OCI-LY7 (cell line): ENCODE measurements around the gene ADCY5. TPM values are rescaled to one million over a fixed set of nuclear protein-coding genes. Genes with fewer than 3 reads are reported as not detected.

Experiments used
- BruUV-seq: library from RNA; stranded (reverse); fragments of 400-500 nt; replicated peaks from 2 replicates; lab custom pipeline; 2021; lab: Mats Ljungman, UMichigan
- CTCF ChIA-PET: fragments of 300-600 bp; sonication (Branson Sonifier 250); formaldehyde crosslinking; loops from one replicate; lab custom pipeline; 2022; ENCODE audit warnings: antibody characterized with exemption; ENCODE audit not compliant: unreplicated experiment; lab: Charles Lee
- POLR2A ChIA-PET: fragments of 300-600 bp; sonication (Branson Sonifier 250); formaldehyde crosslinking; loops from one replicate; lab custom pipeline; 2022; ENCODE audit warnings: antibody characterized with exemption; lab: Charles Lee
- DNase-seq: peaks from one replicate; pipeline ENCODE4 v3.0.0-alpha.2; 2015; ENCODE audit warnings: low spot score
- H2AFZ ChIP-seq: fragments of 200-600 bp; sonication (generic), shearing (Covaris generic); 2 replicates; pipeline ENCODE4 v1.6.1; 2014; ENCODE audit warnings: mild to moderate bottlenecking, antibody characterized with exemption, low read length, moderate library complexity
- H3K27ac ChIP-seq: fragments of 200-600 bp; sonication (generic); 2 replicates; pipeline ENCODE4 v1.5.1; 2014; ENCODE audit warnings: mixed run types, low read depth, mild to moderate bottlenecking, moderate library complexity, low read length, inconsistent platforms; ENCODE audit not compliant: poor library complexity, severe bottlenecking
- H3K36me3 ChIP-seq: fragments of 200-600 bp; sonication (generic); 2 replicates; pipeline ENCODE4 v1.6.1; 2014; ENCODE audit warnings: mild to moderate bottlenecking, antibody characterized with exemption, low read length, moderate library complexity, mixed read lengths; ENCODE audit not compliant: insufficient read depth
- H3K4me1 ChIP-seq: fragments of 200-600 bp; sonication (generic); 2 replicates; pipeline ENCODE4 v1.5.1; 2014; ENCODE audit warnings: mild to moderate bottlenecking, low read length; ENCODE audit not compliant: insufficient read depth, poor library complexity, severe bottlenecking
- H3K4me2 ChIP-seq: fragments of 200-600 bp; sonication (generic); 2 replicates; pipeline ENCODE4 v1.6.1; 2014; ENCODE audit warnings: mild to moderate bottlenecking, low read length
- H3K4me3 ChIP-seq: fragments of 200-600 bp; sonication (generic); 2 replicates; pipeline ENCODE4 v1.5.1; 2014; ENCODE audit warnings: mild to moderate bottlenecking, low read depth, low read length; ENCODE audit not compliant: poor library complexity, severe bottlenecking
- H3K79me2 ChIP-seq: fragments of 200-600 bp; sonication (generic); 2 replicates; pipeline ENCODE4 v1.6.1; 2016; ENCODE audit warnings: low read depth, mild to moderate bottlenecking, low read length, moderate library complexity, mixed read lengths; ENCODE audit not compliant: insufficient read depth
- H3K9me2 ChIP-seq: fragments of 200-600 bp; sonication (generic); 2 replicates; pipeline ENCODE4 v1.6.1; 2016; ENCODE audit warnings: mild to moderate bottlenecking, low read length, mixed read lengths; ENCODE audit not compliant: insufficient read depth
- H3K9me3 ChIP-seq: fragments of 200-600 bp; sonication (generic); 2 replicates; pipeline ENCODE4 v1.6.1; 2014; ENCODE audit warnings: mild to moderate bottlenecking, mixed run types, low read length, mixed read lengths
- H4K20me1 ChIP-seq: fragments of 200-600 bp; sonication (generic); 2 replicates; pipeline ENCODE4 v1.6.1; 2014; ENCODE audit warnings: mild to moderate bottlenecking, antibody characterized with exemption, low read length, moderate library complexity, mixed read lengths; ENCODE audit not compliant: insufficient read depth
- EZH2phosphoT487 ChIP-seq: fragments of 200-600 bp; sonication (generic); IDR thresholded peaks from 2 replicates; pipeline ENCODE4 v1.6.1; 2018; ENCODE audit warnings: low read depth, borderline replicate concordance, mild to moderate bottlenecking, mixed run types, antibody characterized with exemption, low read length, moderate library complexity, mixed read lengths
- intact Hi-C: fragments of 100-400 bp; cut with micrococcal nuclease; formaldehyde crosslinking; loops from one replicate; pipeline ENCODE4 v1.10.0; 2022; ENCODE audit not compliant: unreplicated experiment
- total RNA-seq, 2 experiments: library from RNA; depleted of rRNA in 1 of 2; stranded (reverse); fragments of >200 nt in 1 of 2; shearing (Covaris generic) in 1 of 2; gene quantifications; 2 replicates each; pipeline ENCODE4 v1.2.3, GENCODE V29; 2014 to 2022
- TF ChIP-seq, protein P1 (sequence below): fragments of 200-600 bp; sonication (generic); conservative IDR thresholded peaks from 2 replicates; pipeline ENCODE4 v1.5.1; 2014; ENCODE audit warnings: mild to moderate bottlenecking, antibody characterized with exemption, low read length, moderate library complexity, mixed read lengths

ADCY5 gene
- total RNA-seq, 2 experiments from 2014 or later = 0.03 to 0.63 TPM

DNA sequence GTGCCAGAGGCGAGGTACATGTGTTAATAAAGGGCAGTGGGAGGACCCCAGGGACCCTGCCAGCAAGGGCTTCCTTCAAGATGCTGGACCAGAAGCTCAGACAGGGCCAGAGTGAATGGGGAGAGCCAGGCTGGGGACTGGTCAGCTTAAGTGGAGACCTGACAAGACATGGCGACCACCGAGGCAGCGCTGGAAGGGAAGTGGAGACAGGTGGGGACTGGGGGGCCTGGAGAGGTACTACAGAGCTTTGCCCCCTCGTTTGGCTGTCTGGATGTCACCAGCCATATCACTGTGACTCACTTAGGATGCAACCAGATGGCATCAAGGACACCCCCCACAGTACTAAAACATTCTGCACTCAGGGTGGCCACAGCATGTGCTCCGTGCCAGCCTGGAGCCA is 97.9 kb downstream of the ADCY5 start:
- no peaks in the 10 kb centered on the region for H3K36me3 ChIP-seq
- no peak overlapping the region for H3K4me2 ChIP-seq
- no peak for DNase-seq
- no peaks in the 10 kb centered on the region for H3K79me2 ChIP-seq
- no peak overlapping the region for H3K4me3 ChIP-seq
- H3K4me1 ChIP-seq = no peaks in the 10 kb centered on the region
- H4K20me1 ChIP-seq = no peaks in the 10 kb centered on the region
- H3K9me2 ChIP-seq = no peaks in the 10 kb centered on the region
- ChIA-PET POLR2A (no interaction called here), CTCF (no interaction called here)
- intact Hi-C loops = no loop called here
- no peak overlapping the region for H3K27ac ChIP-seq
- no TSS peak for BruUV-seq
- TF ChIP-seq EZH2phosphoT487 = no peak
- TF ChIP-seq, protein P1, sequence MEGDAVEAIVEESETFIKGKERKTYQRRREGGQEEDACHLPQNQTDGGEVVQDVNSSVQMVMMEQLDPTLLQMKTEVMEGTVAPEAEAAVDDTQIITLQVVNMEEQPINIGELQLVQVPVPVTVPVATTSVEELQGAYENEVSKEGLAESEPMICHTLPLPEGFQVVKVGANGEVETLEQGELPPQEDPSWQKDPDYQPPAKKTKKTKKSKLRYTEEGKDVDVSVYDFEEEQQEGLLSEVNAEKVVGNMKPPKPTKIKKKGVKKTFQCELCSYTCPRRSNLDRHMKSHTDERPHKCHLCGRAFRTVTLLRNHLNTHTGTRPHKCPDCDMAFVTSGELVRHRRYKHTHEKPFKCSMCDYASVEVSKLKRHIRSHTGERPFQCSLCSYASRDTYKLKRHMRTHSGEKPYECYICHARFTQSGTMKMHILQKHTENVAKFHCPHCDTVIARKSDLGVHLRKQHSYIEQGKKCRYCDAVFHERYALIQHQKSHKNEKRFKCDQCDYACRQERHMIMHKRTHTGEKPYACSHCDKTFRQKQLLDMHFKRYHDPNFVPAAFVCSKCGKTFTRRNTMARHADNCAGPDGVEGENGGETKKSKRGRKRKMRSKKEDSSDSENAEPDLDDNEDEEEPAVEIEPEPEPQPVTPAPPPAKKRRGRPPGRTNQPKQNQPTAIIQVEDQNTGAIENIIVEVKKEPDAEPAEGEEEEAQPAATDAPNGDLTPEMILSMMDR = no peak
- H3K9me3 ChIP-seq = no peaks in the 10 kb centered on the region
- H2AFZ ChIP-seq = no peak overlapping the region

DNA sequence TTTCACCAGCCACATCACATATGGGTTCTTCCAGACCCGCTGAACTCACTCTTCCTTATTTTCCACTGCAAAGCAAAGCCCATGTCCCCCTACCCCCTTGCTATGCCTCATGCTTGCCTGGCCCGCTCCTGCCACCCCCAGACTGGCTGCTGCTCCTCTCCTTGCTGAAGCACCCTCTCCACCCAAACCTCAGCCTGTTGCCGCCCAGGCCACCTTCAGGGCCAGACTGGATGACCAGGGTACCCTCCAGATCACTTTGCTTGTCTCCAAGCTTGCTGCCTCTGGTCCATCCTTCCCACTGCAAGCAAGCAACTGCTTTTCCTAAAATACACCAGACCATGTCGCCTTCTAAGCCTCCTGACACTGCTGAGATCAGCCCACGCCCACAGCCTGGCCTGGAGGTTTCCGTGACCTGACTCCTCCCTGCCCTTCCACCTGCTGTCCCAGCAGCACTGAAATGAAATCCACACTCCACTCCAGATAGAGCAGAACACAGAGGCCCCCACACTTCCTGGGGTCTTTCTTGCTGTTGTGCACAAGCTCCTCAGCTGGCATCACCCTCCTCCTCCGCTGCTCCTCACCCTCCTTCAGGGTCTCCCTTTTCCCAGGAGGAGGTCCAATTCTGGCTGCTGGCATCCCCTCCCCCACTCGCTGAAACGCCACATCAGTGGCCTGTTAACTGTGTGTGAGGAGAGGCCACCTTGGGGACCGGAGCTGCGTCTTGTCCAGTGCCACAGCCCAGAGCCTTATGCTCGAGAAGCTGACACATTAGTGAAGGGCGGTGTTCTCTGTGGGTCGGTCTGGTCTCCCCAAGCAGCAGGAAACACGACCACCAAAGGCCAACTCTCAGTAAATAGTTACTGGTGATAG is 99.1 kb downstream of the ADCY5 start:
- intact Hi-C loops = no loop called here
- TF ChIP-seq, protein P1 = no peak
- TF ChIP-seq EZH2phosphoT487 = no peak
- Histone ChIP-seq H2AFZ (no peak overlapping the region), H3K36me3 (no peaks in the 10 kb centered on the region), H3K79me2 (no peaks in the 10 kb centered on the region), H3K4me1 (no peaks in the 10 kb centered on the region), H4K20me1 (no peaks in the 10 kb centered on the region), H3K9me2 (no peaks in the 10 kb centered on the region), H3K9me3 (no peaks in the 10 kb centered on the region), H3K4me3 (no peak overlapping the region), H3K4me2 (no peak overlapping the region), H3K27ac (no peak overlapping the region)
- DNase-seq = no peak
- ChIA-PET CTCF (no interaction called here), POLR2A (interaction anchor here (0.6 kb wide), 1 partner anchor 200 kb away, joined by 3 read pairs; no protein-coding TSS in a partner anchor)
- no TSS peak for BruUV-seq

DNA sequence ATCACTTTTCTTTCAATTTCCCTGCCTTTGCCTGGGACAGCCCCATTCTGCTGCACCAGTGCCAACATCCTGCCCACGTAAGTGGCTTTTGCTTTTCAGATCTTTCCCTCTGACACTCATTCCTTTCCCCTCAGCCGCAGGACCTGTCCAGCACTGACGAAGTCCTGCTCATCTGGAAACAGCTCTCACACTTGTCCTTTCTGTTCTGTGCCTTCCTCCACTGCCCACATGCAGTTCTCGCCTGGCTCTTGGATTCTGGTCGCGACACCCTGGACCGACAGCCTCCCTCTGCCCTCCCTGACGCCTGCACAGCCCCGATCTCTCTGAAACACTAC is 99.7 kb downstream of the ADCY5 start:
- Histone ChIP-seq H3K4me3 (no peak overlapping the region), H3K9me3 (no peaks in the 10 kb centered on the region), H3K4me1 (no peaks in the 10 kb centered on the region), H2AFZ (no peak overlapping the region), H3K79me2 (no peaks in the 10 kb centered on the region), H3K4me2 (no peak overlapping the region), H3K27ac (no peak overlapping the region), H3K9me2 (no peaks in the 10 kb centered on the region), H3K36me3 (no peaks in the 10 kb centered on the region), H4K20me1 (no peaks in the 10 kb centered on the region)
- no peak for DNase-seq
- ChIA-PET POLR2A (no interaction called here), CTCF (no interaction called here)
- BruUV-seq = no TSS peak
- intact Hi-C loops = no loop called here
- no peak for TF ChIP-seq EZH2phosphoT487
- TF ChIP-seq, protein P1 = no peak
